Measurements from ENCODE around the gene MIB1. TPM values are rescaled to one million over a fixed set of nuclear protein-coding genes. Genes with fewer than 3 reads are reported as not detected.

Gene MIB1
- total and polyA plus RNA-seq, 2 experiments from 2014 or later: 10.8 to 56.7 TPM

- TF ChIP-seq EZH2phosphoT487 (IDR thresholded peaks at IDR 0.05; ENCODE audit: unreplicated experiment) (no peak), REST (IDR thresholded peaks at IDR 0.05; ENCODE audit: unreplicated experiment) (no peak), ZNF114 (CRISPR knock-in tag; IDR thresholded peaks at IDR 0.05) (no peak), EZH2 (IDR thresholded peaks at IDR 0.05; ENCODE audit: low read depth, unreplicated experiment) (no peak), STAT1 (IDR thresholded peaks at IDR 0.05; ENCODE audit: unreplicated experiment) (no peak), ZNF331 (CRISPR knock-in tag; IDR thresholded peaks at IDR 0.05; ENCODE audit: low read depth) (no peak), POLR2AphosphoS5 (IDR thresholded peaks at IDR 0.05; ENCODE audit: low read depth) (no peak), JUNB (IDR thresholded peaks at IDR 0.05; ENCODE audit: unreplicated experiment) (no peak), CTCF (conservative IDR thresholded peaks at IDR 0.05; ENCODE audit: low read depth in 2 of 2) (no peak), ETS1 (IDR thresholded peaks at IDR 0.05) (no peak), NANOG (IDR thresholded peaks at IDR 0.05; ENCODE audit: borderline replicate concordance) (no peak), CREB1 (CRISPR knock-in tag; IDR thresholded peaks at IDR 0.05; ENCODE audit: low read depth) (no peak), ZNF462 (CRISPR knock-in tag; IDR thresholded peaks at IDR 0.05) (no peak)
- peaks cover 13% of the 10 kb centered on the region; the same call in 1 of the 3 replicates for H3K36me3 Mint-ChIP-seq (ENCODE audit: low read depth)
- no peak overlapping the region for H3K4me3 Mint-ChIP-seq
- no peak overlapping the region for H3K4me2 ChIP-seq
- peaks cover 45% of the 10 kb centered on the region for H3K9me3 Mint-ChIP-seq
- no peak overlapping the region for H2AFZ ChIP-seq
- H3K27me3 ChIP-seq (ENCODE audit: insufficient read depth): no peaks in the 10 kb centered on the region
- H3K4me3 ChIP-seq: no peak overlapping the region
- no peaks in the 10 kb centered on the region for H3K4me1 Mint-ChIP-seq
- no peaks in the 10 kb centered on the region for H3K36me3 ChIP-seq (ENCODE audit: insufficient read depth)
- H3K27ac ChIP-seq (ENCODE audit: low read depth): no peak overlapping the region
- H3K4me1 ChIP-seq (ENCODE audit: insufficient read depth): no peaks in the 10 kb centered on the region
- H3K79me2 ChIP-seq (replicated peaks; ENCODE audit: insufficient read depth): no peaks in the 10 kb centered on the region
- no peaks in the 10 kb centered on the region for H4K20me1 ChIP-seq (replicated peaks; ENCODE audit: insufficient read depth)
- DNase-seq (ENCODE audit: low spot score): no peak
- H3K9me2 ChIP-seq (ENCODE audit: insufficient read depth): no peaks in the 10 kb centered on the region
- no peaks in the 10 kb centered on the region for H3K27me3 Mint-ChIP-seq (ENCODE audit: insufficient read depth, low read depth, poor library complexity)
- no peak overlapping the region for H3K27ac Mint-ChIP-seq
- no peaks in the 10 kb centered on the region for H3F3A ChIP-seq (replicated peaks; ENCODE audit: low read depth)
- no peak for ATAC-seq
Measured at GRCh38 chr18:21889570-21889969, 149.0 kb downstream of the MIB1 start.

All from GM23338 (cell line).